ENCODE results near the gene MYBPC2. TPM values are rescaled to one million over a fixed set of nuclear protein-coding genes. Genes with fewer than 3 reads are reported as not detected.

Gene MYBPC2
- total RNA-seq, 1 experiment from 2014 or later: 0.18 TPM

GRCh38 chr19:50394017-50394416 is 38.7 kb upstream of the MYBPC2 start:
- H3K4me3 ChIP-seq (ENCODE audit: low read depth in 2 of 2, low read length in 2 of 2): no peak overlapping the region
- CTCF ChIA-PET: no interaction called here
- H3K36me3 ChIP-seq (ENCODE audit: control insufficient read depth, insufficient read depth, low read length): no peaks in the 10 kb centered on the region
- intact Hi-C loops (cut with micrococcal nuclease; ENCODE audit: unreplicated experiment) (no loop called here), in situ Hi-C loops (cut with HindIII; ENCODE audit: low pct_unique_long_range_greater_than_20kb, low sequenced_read_pairs) (no loop called here)
- no peak overlapping the region for H3K27ac ChIP-seq (ENCODE audit: low read length)
- H3K27me3 ChIP-seq (ENCODE audit: control insufficient read depth, insufficient read depth, low read length): no peaks in the 10 kb centered on the region
- no peaks in the 10 kb centered on the region for H3K4me1 ChIP-seq (ENCODE audit: control insufficient read depth, insufficient read depth, low read length)
- TF ChIP-seq CTCF (IDR thresholded peaks at IDR 0.05) (no peak), POLR2AphosphoS5 (IDR thresholded peaks at IDR 0.05; ENCODE audit: low read depth, low read length) (no peak), SIN3A (IDR thresholded peaks at IDR 0.05; ENCODE audit: borderline replicate concordance, insufficient read depth, low read depth, low read length) (no peak), TCF7L2 (IDR thresholded peaks at IDR 0.05; ENCODE audit: low read depth, low read length) (no peak), REST (IDR thresholded peaks at IDR 0.05; ENCODE audit: insufficient read depth in 1 of 2, low read depth in 2 of 2, low read length in 1 of 2) (no peak)
- no TSS peak for BruUV-seq (replicated peaks)
- POLR2A ChIA-PET: no interaction called here
- H3K9me3 ChIP-seq (ENCODE audit: control insufficient read depth, insufficient read depth, low read depth, low read length): no peaks in the 10 kb centered on the region
- ATAC-seq: no peak
- DNase-seq (ENCODE audit: low read depth, low spot score): no peak

- no peaks in the 10 kb centered on the region for H3K9me3 ChIP-seq (ENCODE audit: control insufficient read depth, insufficient read depth, low read depth, low read length)
- POLR2A ChIA-PET: interaction anchor here (0.6 kb wide), 1 partner anchor 10 kb away, joined by 3 read pairs; no protein-coding TSS in a partner anchor
- in situ Hi-C loops (cut with HindIII; ENCODE audit: low pct_unique_long_range_greater_than_20kb, low sequenced_read_pairs) (no loop called here), intact Hi-C loops (cut with micrococcal nuclease; ENCODE audit: unreplicated experiment) (no loop called here)
- no peaks in the 10 kb centered on the region for H3K27me3 ChIP-seq (ENCODE audit: control insufficient read depth, insufficient read depth, low read length)
- H3K4me3 ChIP-seq (ENCODE audit: low read depth in 2 of 2, low read length in 2 of 2): no peak overlapping the region
- H3K4me1 ChIP-seq (ENCODE audit: control insufficient read depth, insufficient read depth, low read length): no peaks in the 10 kb centered on the region
- H3K36me3 ChIP-seq (ENCODE audit: control insufficient read depth, insufficient read depth, low read length): no peaks in the 10 kb centered on the region
- ATAC-seq (no peak), DNase-seq (ENCODE audit: low read depth, low spot score) (no peak)
- BruUV-seq (replicated peaks): no TSS peak
- no peak overlapping the region for H3K27ac ChIP-seq (ENCODE audit: low read length)
- no peak for TF ChIP-seq TCF7L2 (IDR thresholded peaks at IDR 0.05; ENCODE audit: low read depth, low read length)
- no peak for TF ChIP-seq REST (IDR thresholded peaks at IDR 0.05; ENCODE audit: insufficient read depth in 1 of 2, low read depth in 2 of 2, low read length in 1 of 2)
- no peak for TF ChIP-seq POLR2AphosphoS5 (IDR thresholded peaks at IDR 0.05; ENCODE audit: low read depth, low read length)
- TF ChIP-seq SIN3A (IDR thresholded peaks at IDR 0.05; ENCODE audit: borderline replicate concordance, insufficient read depth, low read depth, low read length): no peak
- no peak for TF ChIP-seq CTCF (IDR thresholded peaks at IDR 0.05)
- CTCF ChIA-PET: interaction anchor here (0.5 kb wide), 1 partner anchor 776 kb away, joined by 3 read pairs; no protein-coding TSS in a partner anchor
Measured at GRCh38 chr19:50398675-50399367, 33.9 kb upstream of the MYBPC2 start.
